HUES64 (cell line): ENCODE results near the gene NOLC1.

Experiments used
- H3K27ac ChIP-seq: 2 replicates; pipeline ENCODE4 v1.7.0; 2013; ENCODE audit warnings: low read depth, low read length, inconsistent platforms
- H3K27me3 ChIP-seq: 2 replicates; pipeline ENCODE4 v1.6.1; 2013; ENCODE audit warnings: mild to moderate bottlenecking, low read length; ENCODE audit not compliant: insufficient read depth
- H3K36me3 ChIP-seq: 2 replicates; pipeline ENCODE4 v1.6.1; 2013; ENCODE audit warnings: mild to moderate bottlenecking, low read length; ENCODE audit not compliant: insufficient read depth
- H3K4me1 ChIP-seq: 2 replicates; pipeline ENCODE4 v1.6.1; 2013; ENCODE audit warnings: mild to moderate bottlenecking, low read length, moderate library complexity; ENCODE audit not compliant: insufficient read depth
- H3K4me3 ChIP-seq: 2 replicates; pipeline ENCODE4 v1.5.1; 2013; ENCODE audit warnings: mild to moderate bottlenecking, low read length, moderate library complexity
- H3K9ac ChIP-seq: 2 replicates; pipeline ENCODE4 v1.6.1; 2013; ENCODE audit warnings: mild to moderate bottlenecking, low read depth, low read length
- H3K9me3 ChIP-seq: 2 replicates; pipeline ENCODE4 v1.6.1; 2013; ENCODE audit warnings: low read depth, low read length; ENCODE audit not compliant: insufficient read depth
- WGBS: fragments of 150-250, 120-280 bp; methylation state at CpG from one replicate; pipeline ENCODE4 v1.1.7; 2013; ENCODE audit warnings: missing lambda C conversion rate; 5-methylcytosine and 5-hydroxymethylcytosine counted together

The NOLC1 gene

GRCh38 chr10:102191956-102192355 lies 39.8 kb downstream of the NOLC1 start:
- Histone ChIP-seq H3K4me3 (no peak overlapping the region), H3K36me3 (no peaks in the 10 kb centered on the region), H3K27ac (no peak overlapping the region), H3K9ac (no peak overlapping the region), H3K4me1 (no peaks in the 10 kb centered on the region), H3K27me3 (no peaks in the 10 kb centered on the region), H3K9me3 (peaks cover 26% of the 10 kb centered on the region)
- WGBS, result 83% methylated on average over 7 of the region's 7 CpGs

GRCh38 chr10:102195296-102195870 lies 43.2 kb downstream of the NOLC1 start:
- H3K27ac ChIP-seq, result no peak overlapping the region
- H3K36me3 ChIP-seq, result no peaks in the 10 kb centered on the region
- H3K9ac ChIP-seq, result no peak overlapping the region
- H3K4me3 ChIP-seq, result no peak overlapping the region
- WGBS, result 79% methylated on average over 6 of the region's 6 CpGs
- no peaks in the 10 kb centered on the region for H3K27me3 ChIP-seq
- H3K9me3 ChIP-seq, result peaks cover 23% of the 10 kb centered on the region; the same call in 1 of the 2 replicates
- no peaks in the 10 kb centered on the region for H3K4me1 ChIP-seq

DNA sequence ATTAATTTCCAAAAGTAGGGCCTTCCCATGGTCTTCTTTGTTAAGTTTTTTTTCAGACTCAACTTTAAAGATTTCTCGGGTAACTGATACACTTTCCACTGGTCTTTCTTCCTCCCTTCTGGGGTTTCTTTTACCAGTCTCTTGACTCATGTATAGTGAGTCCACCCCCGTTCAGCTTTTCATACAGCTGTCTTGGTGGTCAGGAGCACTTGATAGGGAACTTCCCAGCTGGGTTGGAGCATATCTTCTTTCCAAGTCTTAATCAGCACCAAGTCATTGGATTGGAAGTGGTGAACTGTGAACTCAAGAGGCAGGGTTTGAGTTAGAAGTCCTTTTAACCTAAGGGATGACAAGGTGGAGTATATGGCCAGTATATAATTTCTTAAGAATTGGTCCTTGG lies 44.7 kb downstream of the NOLC1 start:
- no peaks in the 10 kb centered on the region for H3K36me3 ChIP-seq
- no peak overlapping the region for H3K27ac ChIP-seq
- 79% methylated on average over 2 of the region's 2 CpGs for WGBS
- H3K27me3 ChIP-seq, result no peaks in the 10 kb centered on the region
- no peak overlapping the region for H3K9ac ChIP-seq
- H3K4me3 ChIP-seq, result no peak overlapping the region
- peaks cover 23% of the 10 kb centered on the region for H3K9me3 ChIP-seq
- H3K4me1 ChIP-seq, result no peaks in the 10 kb centered on the region

DNA sequence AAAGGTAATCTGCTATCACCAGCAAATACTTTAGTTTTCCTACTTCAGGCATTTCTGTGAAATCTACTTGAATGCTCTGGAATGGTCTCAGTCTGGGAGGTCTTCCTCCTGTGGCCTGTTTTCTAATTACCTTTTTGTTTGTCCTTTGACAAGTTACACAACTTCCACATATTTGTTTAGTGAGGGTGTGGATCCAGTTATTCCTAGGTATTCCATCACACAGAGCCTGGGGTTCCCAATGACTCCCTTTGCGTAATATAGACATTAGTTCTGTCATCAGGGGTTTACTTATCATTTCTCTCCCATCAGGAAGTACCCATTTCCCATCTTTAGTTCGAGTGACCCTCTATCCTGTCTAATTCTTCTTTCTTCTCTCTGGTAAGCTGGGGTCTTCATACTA lies 45.8 kb downstream of the NOLC1 start:
- WGBS, result 80% methylated on average over 2 of the region's 2 CpGs
- Histone ChIP-seq H3K4me3 (no peak overlapping the region), H3K4me1 (no peaks in the 10 kb centered on the region), H3K27me3 (no peaks in the 10 kb centered on the region), H3K36me3 (no peaks in the 10 kb centered on the region), H3K9ac (no peak overlapping the region), H3K9me3 (peaks cover 19% of the 10 kb centered on the region), H3K27ac (no peak overlapping the region)

GRCh38 chr10:102200751-102201640 lies 48.8 kb downstream of the NOLC1 start:
- Histone ChIP-seq H3K4me3 (no peak overlapping the region), H3K4me1 (no peaks in the 10 kb centered on the region), H3K36me3 (no peaks in the 10 kb centered on the region), H3K9ac (no peak overlapping the region), H3K9me3 (peaks cover 36% of the 10 kb centered on the region), H3K27me3 (no peaks in the 10 kb centered on the region), H3K27ac (no peak overlapping the region)
- 91% methylated on average over 34 of the region's 34 CpGs for WGBS

GRCh38 chr10:102202386-102202785 lies 50.2 kb downstream of the NOLC1 start:
- H3K36me3 ChIP-seq, result no peaks in the 10 kb centered on the region
- H3K9me3 ChIP-seq, result peaks cover 33% of the 10 kb centered on the region
- no peaks in the 10 kb centered on the region for H3K27me3 ChIP-seq
- H3K4me1 ChIP-seq, result no peaks in the 10 kb centered on the region
- no peak overlapping the region for H3K4me3 ChIP-seq
- 54% methylated on average over 1 of the region's 1 CpG for whole genome bisulfite sequencing
- H3K27ac ChIP-seq, result no peak overlapping the region
- no peak overlapping the region for H3K9ac ChIP-seq

DNA sequence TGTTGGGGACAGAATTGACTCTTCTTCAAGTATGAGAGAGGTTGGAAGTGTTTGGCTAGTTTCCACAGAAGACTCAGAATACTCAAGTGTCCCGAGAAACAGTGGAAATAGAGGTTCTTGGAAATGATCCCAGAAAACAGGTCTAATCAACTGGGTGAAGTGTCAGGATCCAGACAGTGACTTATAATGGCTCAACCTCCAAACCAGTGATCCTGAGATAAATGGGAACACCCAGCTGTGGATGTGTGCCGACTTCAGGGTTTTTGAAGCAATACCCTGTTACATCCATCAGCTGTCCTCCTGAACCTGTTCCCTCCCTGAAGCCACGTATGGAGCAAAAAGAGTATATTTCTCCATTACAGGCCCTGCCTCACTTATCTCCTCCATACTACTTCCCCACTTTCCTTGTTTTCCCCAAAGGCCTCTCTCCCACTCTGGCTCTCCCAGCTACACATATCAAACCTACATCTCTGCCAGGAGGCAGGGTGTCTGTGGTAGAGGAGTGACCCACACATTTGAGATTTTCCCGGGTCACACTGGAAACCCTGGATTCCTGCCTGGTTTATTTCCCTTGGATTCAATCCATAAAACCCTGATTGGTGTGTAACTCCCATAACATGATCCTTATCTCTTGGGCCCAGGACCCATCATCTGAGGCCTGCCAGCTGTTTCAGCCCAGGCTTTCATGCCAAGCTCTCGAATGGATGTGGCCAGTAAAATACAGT lies 56.3 kb downstream of the NOLC1 start:
- no peak overlapping the region for H3K27ac ChIP-seq
- no peaks in the 10 kb centered on the region; the same call in 1 of the 2 replicates for H3K27me3 ChIP-seq
- no peak overlapping the region for H3K9ac ChIP-seq
- H3K4me3 ChIP-seq, result no peak overlapping the region
- H3K36me3 ChIP-seq, result no peaks in the 10 kb centered on the region
- peaks cover 15% of the 10 kb centered on the region for H3K9me3 ChIP-seq
- H3K4me1 ChIP-seq, result no peaks in the 10 kb centered on the region
- WGBS, result 91% methylated on average over 4 of the region's 5 CpGs

DNA sequence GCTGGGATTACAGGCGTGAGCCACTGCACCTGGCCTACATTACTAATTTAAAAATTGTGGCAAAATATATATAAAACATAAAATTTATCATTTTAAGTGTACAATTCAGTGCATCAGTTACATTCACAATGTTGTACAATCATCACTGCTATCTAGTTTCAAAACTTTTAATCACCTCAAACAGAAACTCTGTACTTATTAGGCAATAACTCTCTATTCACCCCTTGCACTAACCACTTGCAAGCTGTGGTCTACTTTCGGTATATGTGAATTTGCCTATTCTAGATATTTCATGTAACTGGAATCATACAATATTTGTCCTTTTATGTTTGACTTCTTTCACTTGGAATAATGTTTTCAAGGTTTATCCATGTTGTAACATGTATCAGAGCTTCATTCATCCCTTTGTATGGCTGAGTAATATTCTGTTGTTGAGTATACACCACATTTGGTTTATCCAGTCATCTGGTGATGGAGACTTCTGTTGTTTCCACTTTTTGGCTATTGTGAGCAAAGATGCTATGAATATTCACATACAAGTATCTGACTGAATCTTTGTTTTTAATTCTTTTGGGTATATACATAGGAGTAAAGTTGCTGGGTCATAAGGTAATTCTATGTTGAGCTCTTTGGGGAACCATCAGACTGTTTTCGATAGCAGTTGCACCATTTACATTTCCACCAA lies 59.6 kb downstream of the NOLC1 start:
- H3K4me1 ChIP-seq, result no peaks in the 10 kb centered on the region
- no peaks in the 10 kb centered on the region for H3K36me3 ChIP-seq
- WGBS, result 89% methylated on average over 2 of the region's 3 CpGs
- no peaks in the 10 kb centered on the region; the same call in 1 of the 2 replicates for H3K27me3 ChIP-seq
- H3K9ac ChIP-seq, result no peak overlapping the region
- H3K4me3 ChIP-seq, result no peak overlapping the region
- no peaks in the 10 kb centered on the region for H3K9me3 ChIP-seq
- no peak overlapping the region for H3K27ac ChIP-seq
